IMR-90 (cell line): ENCODE results near the gene SEC22A. TPM values are rescaled to one million over a fixed set of nuclear protein-coding genes. Genes with fewer than 3 reads are reported as not detected.

Experiments used
- ATAC-seq: fragments of 200-7000 bp; cut with Tn5 transposase; 2 replicates; pipeline ENCODE4 v1.9.1; 2020; ENCODE audit warnings: low read depth, mild to moderate bottlenecking, moderate library complexity
- BruUV-seq: library from RNA; stranded (reverse); fragments of 400-500 nt; replicated peaks from 2 replicates; lab custom pipeline; 2021; lab: Mats Ljungman, UMichigan
- CTCF ChIA-PET: fragments of 300-600 bp; formaldehyde crosslinking; extraction: SDS; loops from one replicate; lab custom pipeline; 2021; ENCODE audit warnings: antibody characterized with exemption; lab: Yijun Ruan, JAX
- POLR2A ChIA-PET: fragments of 300-600 bp; sonication (Branson Sonifier 250); formaldehyde crosslinking; loops from one replicate; lab custom pipeline; 2022; ENCODE audit warnings: antibody characterized with exemption; ENCODE audit not compliant: unreplicated experiment; lab: Charles Lee
- DNase-seq: peaks from one replicate; pipeline ENCODE4 v3.0.0; 2013
- H2AFZ ChIP-seq: replicated peaks from 2 replicates; pipeline ENCODE3; 2013; ENCODE audit warnings: low read length, mild to moderate bottlenecking; ENCODE audit not compliant: poor library complexity
- H2AK5ac ChIP-seq: 2 replicates; pipeline ENCODE4 v1.6.1; 2013; ENCODE audit warnings: low read depth, low read length, inconsistent platforms
- H2AK9ac ChIP-seq: replicated peaks from 2 replicates; pipeline ENCODE3; 2013; ENCODE audit warnings: mild to moderate bottlenecking, low read depth, low read length, moderate library complexity; ENCODE audit not compliant: poor library complexity
- H2BK120ac ChIP-seq: 2 replicates; pipeline ENCODE4 v1.6.1; 2013; ENCODE audit warnings: low read depth, low read length, inconsistent platforms
- H2BK15ac ChIP-seq: 3 replicates; pipeline ENCODE4 v1.6.1; 2013; ENCODE audit warnings: low read depth, low read length, inconsistent platforms
- H2BK20ac ChIP-seq: 2 replicates; pipeline ENCODE4 v1.6.1; 2013; ENCODE audit warnings: low read depth, mild to moderate bottlenecking, inconsistent platforms, low read length, moderate library complexity
- H2BK5ac ChIP-seq: 2 replicates; pipeline ENCODE4 v1.6.1; 2013; ENCODE audit warnings: mild to moderate bottlenecking, low read depth, low read length, inconsistent platforms; ENCODE audit not compliant: poor library complexity, severe bottlenecking
- H3K14ac ChIP-seq: replicated peaks from 2 replicates; pipeline ENCODE4 v1.6.1; 2013; ENCODE audit warnings: low read depth, low read length, inconsistent platforms
- H3K18ac ChIP-seq: 2 replicates; pipeline ENCODE4 v1.6.1; 2013; ENCODE audit warnings: low read depth, low read length, control low read depth
- H3K23ac ChIP-seq: 2 replicates; pipeline ENCODE4 v1.6.1; 2013; ENCODE audit warnings: low read depth, low read length, inconsistent platforms
- H3K27ac ChIP-seq: 2 replicates; pipeline ENCODE4 v1.5.1; 2013; ENCODE audit warnings: mild to moderate bottlenecking, control low read depth, low read length; ENCODE audit not compliant: insufficient read depth
- H3K27me3 ChIP-seq: 2 replicates; pipeline ENCODE4 v1.6.1; 2013; ENCODE audit warnings: low read length; ENCODE audit not compliant: control insufficient read depth, insufficient read depth
- H3K36me3 ChIP-seq: 2 replicates; pipeline ENCODE4 v1.6.1; 2013; ENCODE audit warnings: low read length, mixed read lengths; ENCODE audit not compliant: control insufficient read depth, insufficient read depth
- H3K4ac ChIP-seq: 2 replicates; pipeline ENCODE4 v1.6.1; 2013; ENCODE audit warnings: low read depth, low read length, inconsistent platforms
- H3K4me1 ChIP-seq: 2 replicates; pipeline ENCODE4 v1.6.1; 2013; ENCODE audit warnings: low read length, mixed read lengths; ENCODE audit not compliant: control insufficient read depth, insufficient read depth
- H3K4me2 ChIP-seq: 2 replicates; pipeline ENCODE4 v1.6.1; 2013; ENCODE audit warnings: low read depth, mild to moderate bottlenecking, control low read depth, low read length, moderate library complexity
- H3K4me3 ChIP-seq: 2 replicates; pipeline ENCODE4 v1.5.1; 2013; ENCODE audit warnings: low read depth, mild to moderate bottlenecking, control low read depth, low read length, moderate library complexity; ENCODE audit not compliant: insufficient read depth
- H3K56ac ChIP-seq: 2 replicates; pipeline ENCODE4 v1.6.1; 2013; ENCODE audit warnings: low read length, inconsistent platforms; ENCODE audit not compliant: insufficient read depth; ENCODE audit errors: extremely low read depth
- H3K79me1 ChIP-seq, 2 experiments: 2 replicates each; pipeline ENCODE4 v1.6.1; 2013; ENCODE audit warnings: low read length in 2 of 2, inconsistent platforms in 1 of 2, low read depth in 1 of 2
- H3K9ac ChIP-seq: 2 replicates; pipeline ENCODE4 v1.6.1; 2013; ENCODE audit warnings: low read depth, low read length, control low read depth
- H3K9me1 ChIP-seq: 2 replicates; pipeline ENCODE4 v1.6.1; 2013; ENCODE audit warnings: low read length, inconsistent platforms; ENCODE audit not compliant: insufficient read depth
- H3K9me3 ChIP-seq: 2 replicates; pipeline ENCODE4 v1.6.1; 2013; ENCODE audit warnings: low read length; ENCODE audit not compliant: control insufficient read depth, insufficient read depth
- H4K20me1 ChIP-seq: 2 replicates; pipeline ENCODE4 v1.6.1; 2013; ENCODE audit warnings: low read length, inconsistent platforms; ENCODE audit not compliant: insufficient read depth
- H4K5ac ChIP-seq: 2 replicates; pipeline ENCODE4 v1.6.1; 2013; ENCODE audit warnings: mild to moderate bottlenecking, low read depth, low read length, control low read depth
- H4K8ac ChIP-seq, 2 experiments: 2 replicates each; pipeline ENCODE4 v1.6.1; 2013; ENCODE audit warnings: low read depth in 2 of 2, low read length in 2 of 2, control low read depth in 1 of 2, inconsistent platforms in 1 of 2
- H4K91ac ChIP-seq: 2 replicates; pipeline ENCODE4 v1.6.1; 2013; ENCODE audit warnings: low read depth, low read length, inconsistent platforms; ENCODE audit not compliant: insufficient read depth
- BHLHE40 ChIP-seq: fragments of 150-350 bp; IDR thresholded peaks from 2 replicates; pipeline ENCODE4 v1.6.1; 2016; ENCODE audit warnings: mild to moderate bottlenecking, low read depth, low read length
- CTCF ChIP-seq: conservative IDR thresholded peaks from 2 replicates; pipeline ENCODE4 v1.5.1; 2012; ENCODE audit warnings: mild to moderate bottlenecking, low read depth, low read length, improper control_type of control experiment
- FOS ChIP-seq: fragments of 150-350 bp; IDR thresholded peaks from 2 replicates; pipeline ENCODE4 v1.6.1; 2016; ENCODE audit warnings: low read depth, low read length
- MAFK ChIP-seq: IDR thresholded peaks from 2 replicates; pipeline ENCODE4 v1.6.1; 2012; ENCODE audit warnings: low read depth, low read length, improper control_type of control experiment
- MAZ ChIP-seq: IDR thresholded peaks from 2 replicates; pipeline ENCODE4 v1.6.1; 2012; ENCODE audit warnings: low read depth, mild to moderate bottlenecking, low read length, improper control_type of control experiment, moderate library complexity, borderline replicate concordance
- MXI1 ChIP-seq: IDR thresholded peaks from 2 replicates; pipeline ENCODE4 v1.6.1; 2012; ENCODE audit warnings: low read depth, mild to moderate bottlenecking, low read length, moderate library complexity, borderline replicate concordance
- POLR2A ChIP-seq: IDR thresholded peaks from 2 replicates; pipeline ENCODE4 v1.6.1; 2012; ENCODE audit warnings: mild to moderate bottlenecking, low read depth, low read length
- RAD21 ChIP-seq: IDR thresholded peaks from 2 replicates; pipeline ENCODE4 v1.6.1; 2012; ENCODE audit warnings: low read length, improper control_type of control experiment
- RFX5 ChIP-seq: IDR thresholded peaks from 2 replicates; pipeline ENCODE4 v1.8.0; 2012; ENCODE audit warnings: low read depth, mild to moderate bottlenecking, low read length, moderate library complexity
- SMC3 ChIP-seq: fragments of 150-350 bp; IDR thresholded peaks from 2 replicates; pipeline ENCODE4 v1.6.1; 2016; ENCODE audit warnings: low read depth, mild to moderate bottlenecking, antibody characterized with exemption, low read length, moderate library complexity
- WGBS, 2 experiments: methylation state at CpG; one replicate each; pipeline versions ENCODE4 v1.1.5 to v1.1.7; 2013; ENCODE audit warnings: missing lambda C conversion rate in 2 of 2; ENCODE audit not compliant: insufficient read length in 1 of 2; ENCODE audit errors: extremely low coverage in 2 of 2; 5-methylcytosine and 5-hydroxymethylcytosine counted together
- dilution Hi-C: fragments of 300-500 bp; cut with HindIII; formaldehyde crosslinking; loops from one replicate; pipeline ENCODE4 v1.14.3; 2018; ENCODE audit warnings: low sequenced_read_pairs; ENCODE audit not compliant: unreplicated experiment
- in situ Hi-C: fragments of 300-500 bp; cut with MboI; formaldehyde crosslinking; loops from 3 replicates; pipeline ENCODE4 v1.14.3; 2019; ENCODE audit warnings: low sequenced_read_pairs, inconsistent platforms, mixed read lengths
- intact Hi-C: fragments of 100-400 bp; cut with micrococcal nuclease; formaldehyde crosslinking; loops from 2 replicates; pipeline ENCODE4 v1.10.0; 2022
- polyA plus RNA-seq, 3 experiments: library from polyadenylated mRNA; depleted of rRNA; stranded (reverse); fragments of >200 nt; gene quantifications; 2 replicates each; pipeline ENCODE4 v1.2.3, GENCODE V29; 2012; ENCODE audit warnings: low replicate concordance in 1 of 3
- total RNA-seq: library from RNA; depleted of rRNA; stranded (reverse); fragments of >200 nt; gene quantifications from 2 replicates; pipeline ENCODE4 v1.2.3, GENCODE V29; 2012

Gene SEC22A
- total and polyA plus RNA-seq, 2 of the 4 experiments (the other 2 are of a cell fraction), result 17.5 to 36.0 TPM

GRCh38 chr3:123286308-123287023 lies 84.7 kb downstream of the SEC22A start:
- Histone ChIP-seq H3K4me1 (no peaks in the 10 kb centered on the region), H2BK120ac (no peak overlapping the region), H3K9ac (no peak overlapping the region), H3K79me1 (no peaks in the 10 kb centered on the region), H3K9me3 (no peaks in the 10 kb centered on the region), H4K91ac (no peak overlapping the region), H3K36me3 (no peaks in the 10 kb centered on the region), H3K18ac (no peak overlapping the region), H2AK9ac (no peak overlapping the region), H4K5ac (no peak overlapping the region), H3K14ac (no peak overlapping the region), H3K9me1 (0 out of 2 replicates have a peak, but pooled peaks cover 3% of the 10 kb centered on the region), H2AK5ac (no peak overlapping the region), H3K56ac (no peak overlapping the region), H2BK15ac (no peak overlapping the region), H2AFZ (peak overlapping the region; percentile 54), H2BK20ac (no peak overlapping the region), H3K4ac (no peak overlapping the region), H4K20me1 (no peaks in the 10 kb centered on the region), H3K4me2 (no peak overlapping the region), H3K23ac (no peak overlapping the region), H2BK5ac (no peak overlapping the region), H3K27me3 (peaks cover 3% of the 10 kb centered on the region; the same call in 1 of the 2 replicates), H3K27ac (no peak overlapping the region), H3K4me3 (no peak overlapping the region), H4K8ac (no peak overlapping the region)
- peak; percentile 99 for ATAC-seq
- peak; percentile 68 for DNase-seq
- WGBS, 2 experiments, result 78% methylated on average over 9 of the region's 16 CpGs; no CpG with 5 or more reads in 1 of the 2 experiments
- TF ChIP-seq CTCF (peak; percentile 85), SMC3 (peak; percentile 72), FOS (no peak), POLR2A (no peak), RAD21 (peak; percentile 53), MAFK (no peak), MXI1 (no peak), BHLHE40 (no peak), MAZ (peak; percentile 89), RFX5 (no peak)
- dilution Hi-C loops, result no loop called here
- ChIA-PET POLR2A (no interaction called here), CTCF (interaction anchor here (0.6 to 1.6 kb wide), 5 partner anchors 10 to 273 kb away, joined by 3 to 4 read pairs (median 3); no protein-coding TSS in a partner anchor)
- intact Hi-C loops, result no loop called here
- in situ Hi-C loops, result no loop called here
- no TSS peak for BruUV-seq
